Neural cell (in vitro differentiated cells): Measurements from ENCODE around the gene GNL2.

Experiments
- EP300 ChIP-seq: fragments of 450-650 bp; conservative IDR thresholded peaks from 2 replicates; pipeline ENCODE4 v1.6.1; 2014; ENCODE audit warnings: antibody characterized with exemption, mild to moderate bottlenecking, moderate library complexity; ENCODE audit not compliant: poor library complexity, severe bottlenecking
- EZH2 ChIP-seq: fragments of 200-600, 300-800 bp; shearing (Covaris generic), sonication (generic); IDR thresholded peaks from 2 replicates; pipeline ENCODE4 v1.6.1; 2014; ENCODE audit warnings: antibody characterized with exemption, low read length, borderline replicate concordance, mild to moderate bottlenecking; ENCODE audit not compliant: insufficient read depth, poor library complexity, severe bottlenecking
- MXI1 ChIP-seq: fragments of 450-650 bp; conservative IDR thresholded peaks from 2 replicates; pipeline ENCODE4 v1.6.1; 2014; ENCODE audit warnings: antibody characterized with exemption, mild to moderate bottlenecking; ENCODE audit not compliant: poor library complexity, severe bottlenecking
- POLR2AphosphoS5 ChIP-seq: IDR thresholded peaks from 2 replicates; pipeline ENCODE4 v1.6.1; 2012
- RAD21 ChIP-seq: fragments of 450-650 bp; conservative IDR thresholded peaks from 2 replicates; pipeline ENCODE4 v1.6.1; 2014; ENCODE audit warnings: antibody characterized with exemption, mild to moderate bottlenecking, moderate library complexity
- SMC3 ChIP-seq: fragments of 450-650 bp; conservative IDR thresholded peaks from 2 replicates; pipeline ENCODE4 v1.6.1; 2014; ENCODE audit warnings: antibody characterized with exemption, mild to moderate bottlenecking, moderate library complexity; ENCODE audit not compliant: poor library complexity
- TAF1 ChIP-seq: IDR thresholded peaks from 2 replicates; pipeline ENCODE4 v1.6.1; 2012; ENCODE audit warnings: low read depth
- TF ChIP-seq, protein P1 (sequence below): fragments of 450-650 bp; IDR thresholded peaks from 2 replicates; pipeline ENCODE4 v1.5.1; 2014; ENCODE audit warnings: antibody characterized with exemption, mild to moderate bottlenecking, moderate library complexity; ENCODE audit not compliant: poor library complexity, severe bottlenecking
- TF ChIP-seq, protein P2 (sequence below): IDR thresholded peaks from 2 replicates; pipeline ENCODE4 v1.6.1; 2012; ENCODE audit warnings: borderline replicate concordance

DNA sequence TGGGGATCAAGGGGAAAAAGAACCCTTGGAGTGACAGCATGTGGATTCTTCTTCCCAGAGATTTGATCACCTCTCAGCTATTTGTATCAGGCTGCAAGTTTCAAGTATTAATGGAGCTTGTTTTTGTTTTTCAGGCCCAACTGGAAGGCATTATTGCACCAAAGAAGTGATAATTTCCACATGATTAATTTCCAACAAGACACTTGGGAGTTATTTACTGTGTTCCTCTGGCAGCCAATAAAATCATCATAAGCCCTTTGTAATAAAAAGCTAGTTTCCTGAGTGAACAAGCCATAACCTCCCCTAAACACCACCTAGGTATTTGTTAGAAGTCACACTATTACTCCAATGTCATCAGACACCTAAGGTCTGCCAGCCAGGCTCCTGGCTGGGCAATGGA, 30.8 kb downstream of the GNL2 start:
- TF ChIP-seq TAF1 (no peak), POLR2AphosphoS5 (no peak), EZH2 (no peak), EP300 (no peak), SMC3 (no peak), RAD21 (no peak), MXI1 (no peak)
- TF ChIP-seq, protein P1, sequence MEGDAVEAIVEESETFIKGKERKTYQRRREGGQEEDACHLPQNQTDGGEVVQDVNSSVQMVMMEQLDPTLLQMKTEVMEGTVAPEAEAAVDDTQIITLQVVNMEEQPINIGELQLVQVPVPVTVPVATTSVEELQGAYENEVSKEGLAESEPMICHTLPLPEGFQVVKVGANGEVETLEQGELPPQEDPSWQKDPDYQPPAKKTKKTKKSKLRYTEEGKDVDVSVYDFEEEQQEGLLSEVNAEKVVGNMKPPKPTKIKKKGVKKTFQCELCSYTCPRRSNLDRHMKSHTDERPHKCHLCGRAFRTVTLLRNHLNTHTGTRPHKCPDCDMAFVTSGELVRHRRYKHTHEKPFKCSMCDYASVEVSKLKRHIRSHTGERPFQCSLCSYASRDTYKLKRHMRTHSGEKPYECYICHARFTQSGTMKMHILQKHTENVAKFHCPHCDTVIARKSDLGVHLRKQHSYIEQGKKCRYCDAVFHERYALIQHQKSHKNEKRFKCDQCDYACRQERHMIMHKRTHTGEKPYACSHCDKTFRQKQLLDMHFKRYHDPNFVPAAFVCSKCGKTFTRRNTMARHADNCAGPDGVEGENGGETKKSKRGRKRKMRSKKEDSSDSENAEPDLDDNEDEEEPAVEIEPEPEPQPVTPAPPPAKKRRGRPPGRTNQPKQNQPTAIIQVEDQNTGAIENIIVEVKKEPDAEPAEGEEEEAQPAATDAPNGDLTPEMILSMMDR = no peak
- TF ChIP-seq, protein P2, sequence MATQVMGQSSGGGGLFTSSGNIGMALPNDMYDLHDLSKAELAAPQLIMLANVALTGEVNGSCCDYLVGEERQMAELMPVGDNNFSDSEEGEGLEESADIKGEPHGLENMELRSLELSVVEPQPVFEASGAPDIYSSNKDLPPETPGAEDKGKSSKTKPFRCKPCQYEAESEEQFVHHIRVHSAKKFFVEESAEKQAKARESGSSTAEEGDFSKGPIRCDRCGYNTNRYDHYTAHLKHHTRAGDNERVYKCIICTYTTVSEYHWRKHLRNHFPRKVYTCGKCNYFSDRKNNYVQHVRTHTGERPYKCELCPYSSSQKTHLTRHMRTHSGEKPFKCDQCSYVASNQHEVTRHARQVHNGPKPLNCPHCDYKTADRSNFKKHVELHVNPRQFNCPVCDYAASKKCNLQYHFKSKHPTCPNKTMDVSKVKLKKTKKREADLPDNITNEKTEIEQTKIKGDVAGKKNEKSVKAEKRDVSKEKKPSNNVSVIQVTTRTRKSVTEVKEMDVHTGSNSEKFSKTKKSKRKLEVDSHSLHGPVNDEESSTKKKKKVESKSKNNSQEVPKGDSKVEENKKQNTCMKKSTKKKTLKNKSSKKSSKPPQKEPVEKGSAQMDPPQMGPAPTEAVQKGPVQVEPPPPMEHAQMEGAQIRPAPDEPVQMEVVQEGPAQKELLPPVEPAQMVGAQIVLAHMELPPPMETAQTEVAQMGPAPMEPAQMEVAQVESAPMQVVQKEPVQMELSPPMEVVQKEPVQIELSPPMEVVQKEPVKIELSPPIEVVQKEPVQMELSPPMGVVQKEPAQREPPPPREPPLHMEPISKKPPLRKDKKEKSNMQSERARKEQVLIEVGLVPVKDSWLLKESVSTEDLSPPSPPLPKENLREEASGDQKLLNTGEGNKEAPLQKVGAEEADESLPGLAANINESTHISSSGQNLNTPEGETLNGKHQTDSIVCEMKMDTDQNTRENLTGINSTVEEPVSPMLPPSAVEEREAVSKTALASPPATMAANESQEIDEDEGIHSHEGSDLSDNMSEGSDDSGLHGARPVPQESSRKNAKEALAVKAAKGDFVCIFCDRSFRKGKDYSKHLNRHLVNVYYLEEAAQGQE = no peak
